Brain microvascular endothelial cell (primary cell): ENCODE data around the gene PDE4D.

Source experiments
- DNase-seq: peaks from one replicate; pipeline ENCODE4 v3.0.0-alpha.2; 2020
- H3K27ac ChIP-seq: fragments of 250-450 bp; sonication (Bioruptor Pico); 2 replicates; pipeline ENCODE4 v1.5.1; 2020; ENCODE audit warnings: mild to moderate bottlenecking, moderate library complexity
- H3K27me3 ChIP-seq: fragments of 250-450 bp; sonication (Bioruptor Pico); replicated peaks from 2 replicates; pipeline ENCODE4 v1.5.1; 2020; ENCODE audit warnings: mild to moderate bottlenecking
- H3K36me3 ChIP-seq: fragments of 250-450 bp; sonication (Bioruptor Pico); replicated peaks from 2 replicates; pipeline ENCODE4 v1.5.1; 2020; ENCODE audit warnings: mild to moderate bottlenecking
- H3K4me3 ChIP-seq: 2 replicates; pipeline ENCODE4 v1.5.1; 2011; ENCODE audit warnings: low read depth, mild to moderate bottlenecking, control low read depth, low read length, moderate library complexity
- in situ Hi-C: cut with HindIII; loops from 2 replicates; pipeline ENCODE4 v1.10.0; 2017; ENCODE audit warnings: low sequenced_read_pairs, low pct_ligation_motif_present
- TF ChIP-seq, protein P1 (sequence below): IDR thresholded peaks from 2 replicates; pipeline ENCODE4 v1.5.1; 2011; ENCODE audit warnings: low read depth, mild to moderate bottlenecking, moderate library complexity, low read length, control low read depth, inconsistent platforms; ENCODE audit errors: missing control alignments

Gene PDE4D

DNA sequence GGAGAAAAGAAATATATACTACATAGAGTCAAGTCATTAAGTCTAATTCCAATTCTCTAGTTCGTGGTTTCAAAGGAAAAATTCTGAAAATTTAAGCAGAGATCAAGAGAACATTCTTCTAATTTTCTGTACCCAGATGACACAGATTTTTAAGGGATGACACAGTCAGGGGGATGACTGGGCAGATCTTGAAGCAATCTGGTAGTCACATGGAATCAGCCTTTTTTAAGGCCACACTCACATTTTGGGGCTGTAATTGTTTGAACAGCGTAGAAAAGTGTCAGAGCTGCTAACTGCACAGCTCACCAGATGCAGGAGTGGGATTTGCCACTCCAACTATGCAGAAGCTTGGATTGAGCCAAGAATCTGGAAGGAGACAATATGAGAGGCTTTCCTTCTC, 20.4 kb downstream of the PDE4D start:
- DNase-seq = peak; percentile 75
- Histone ChIP-seq H3K36me3 (no peaks in the 10 kb centered on the region), H3K4me3 (no peak overlapping the region), H3K27ac (peak overlapping the region; percentile 50), H3K27me3 (no peaks in the 10 kb centered on the region)
- in situ Hi-C loops = no loop called here
- TF ChIP-seq, protein P1, sequence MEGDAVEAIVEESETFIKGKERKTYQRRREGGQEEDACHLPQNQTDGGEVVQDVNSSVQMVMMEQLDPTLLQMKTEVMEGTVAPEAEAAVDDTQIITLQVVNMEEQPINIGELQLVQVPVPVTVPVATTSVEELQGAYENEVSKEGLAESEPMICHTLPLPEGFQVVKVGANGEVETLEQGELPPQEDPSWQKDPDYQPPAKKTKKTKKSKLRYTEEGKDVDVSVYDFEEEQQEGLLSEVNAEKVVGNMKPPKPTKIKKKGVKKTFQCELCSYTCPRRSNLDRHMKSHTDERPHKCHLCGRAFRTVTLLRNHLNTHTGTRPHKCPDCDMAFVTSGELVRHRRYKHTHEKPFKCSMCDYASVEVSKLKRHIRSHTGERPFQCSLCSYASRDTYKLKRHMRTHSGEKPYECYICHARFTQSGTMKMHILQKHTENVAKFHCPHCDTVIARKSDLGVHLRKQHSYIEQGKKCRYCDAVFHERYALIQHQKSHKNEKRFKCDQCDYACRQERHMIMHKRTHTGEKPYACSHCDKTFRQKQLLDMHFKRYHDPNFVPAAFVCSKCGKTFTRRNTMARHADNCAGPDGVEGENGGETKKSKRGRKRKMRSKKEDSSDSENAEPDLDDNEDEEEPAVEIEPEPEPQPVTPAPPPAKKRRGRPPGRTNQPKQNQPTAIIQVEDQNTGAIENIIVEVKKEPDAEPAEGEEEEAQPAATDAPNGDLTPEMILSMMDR = no peak

DNA sequence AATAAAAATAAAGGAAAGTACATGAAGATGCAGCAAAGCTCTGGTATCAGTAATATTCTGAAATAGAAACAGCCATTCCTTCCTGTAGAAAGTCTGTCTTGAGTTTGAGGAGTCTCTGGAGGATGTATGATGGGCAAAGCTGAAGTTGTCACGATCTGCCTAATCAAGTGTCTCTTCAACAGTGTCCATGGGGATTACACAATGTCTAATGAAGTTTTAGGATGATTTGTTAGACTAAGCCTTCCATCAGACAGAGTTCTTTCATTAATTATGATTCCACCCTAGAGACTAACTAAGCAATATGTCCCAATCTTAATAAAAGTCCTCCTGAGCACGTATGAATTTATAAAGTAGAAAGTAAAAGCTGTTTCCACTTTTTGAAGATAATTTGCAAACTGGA, 26.9 kb downstream of the PDE4D start:
- TF ChIP-seq, protein P1 = no peak
- Histone ChIP-seq H3K27ac (no peak overlapping the region), H3K27me3 (no peaks in the 10 kb centered on the region), H3K4me3 (no peak overlapping the region), H3K36me3 (no peaks in the 10 kb centered on the region)
- in situ Hi-C loops = no loop called here
- no peak for DNase-seq

DNA sequence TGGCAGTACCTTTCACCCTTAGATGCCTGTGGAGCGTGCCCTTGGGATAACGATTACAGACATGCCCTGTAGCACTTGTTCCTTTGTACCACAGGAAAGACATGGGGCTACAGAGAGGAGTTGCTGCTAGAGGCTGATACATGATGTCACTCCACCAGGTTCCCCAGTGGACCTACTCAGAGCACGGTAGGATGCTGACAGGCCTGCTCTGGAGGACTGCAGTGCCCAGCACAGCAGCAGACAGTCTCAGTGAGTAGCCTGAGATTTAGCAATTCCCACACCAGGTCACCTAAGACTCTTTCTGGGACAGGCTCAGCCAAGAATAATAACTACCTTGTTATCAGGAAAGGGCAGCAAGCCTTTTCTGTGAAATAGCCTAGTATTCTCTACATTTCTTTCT, 28.8 kb downstream of the PDE4D start:
- in situ Hi-C loops = no loop called here
- Histone ChIP-seq H3K27me3 (no peaks in the 10 kb centered on the region), H3K36me3 (no peaks in the 10 kb centered on the region), H3K4me3 (no peak overlapping the region), H3K27ac (no peak overlapping the region)
- TF ChIP-seq, protein P1 = no peak
- DNase-seq = no peak

DNA sequence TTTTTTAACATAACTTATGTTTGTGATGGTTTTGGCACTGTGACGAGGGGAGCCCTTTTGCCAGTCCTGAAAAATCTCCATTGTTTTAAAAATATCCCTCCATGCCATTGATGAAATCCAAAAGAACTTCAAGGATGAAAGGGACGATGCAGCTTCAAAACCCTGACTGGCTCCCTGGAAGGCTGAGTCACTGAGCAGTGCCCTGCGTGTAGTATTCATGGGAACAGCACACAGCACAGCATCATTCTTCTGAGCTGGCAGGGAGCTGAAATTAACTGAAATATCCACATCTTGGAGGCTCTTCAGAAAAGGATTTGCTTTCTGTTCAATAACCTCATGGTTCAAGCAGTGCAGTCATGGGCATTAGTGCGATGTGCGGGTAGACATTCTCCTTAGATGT, 29.7 kb downstream of the PDE4D start:
- peak; percentile 52 for DNase-seq
- TF ChIP-seq, protein P1 = no peak
- Histone ChIP-seq H3K36me3 (no peaks in the 10 kb centered on the region), H3K27me3 (no peaks in the 10 kb centered on the region), H3K27ac (no peak overlapping the region), H3K4me3 (no peak overlapping the region)
- in situ Hi-C loops = no loop called here

DNA sequence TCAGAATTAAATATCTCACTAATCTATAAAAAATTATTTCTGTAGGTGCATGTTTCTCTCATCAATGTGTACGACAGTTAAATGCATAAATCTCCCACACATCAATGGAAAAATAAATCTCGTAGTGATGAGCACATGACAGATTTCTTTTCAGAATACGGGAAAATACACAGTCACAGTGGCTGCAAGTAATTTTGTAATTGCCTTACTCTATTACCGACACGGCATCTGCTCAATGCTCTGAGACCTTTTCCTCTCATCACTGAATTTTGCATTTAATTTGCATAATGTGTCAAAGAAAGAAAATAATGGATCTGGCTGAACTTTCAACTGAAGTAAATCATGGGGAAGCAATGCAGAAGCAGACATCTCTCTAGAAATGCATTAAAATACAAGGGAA, 37.2 kb downstream of the PDE4D start:
- Histone ChIP-seq H3K27me3 (no peaks in the 10 kb centered on the region), H3K4me3 (no peak overlapping the region), H3K36me3 (no peaks in the 10 kb centered on the region), H3K27ac (no peak overlapping the region)
- in situ Hi-C loops = no loop called here
- TF ChIP-seq, protein P1 = no peak
- DNase-seq = no peak

DNA sequence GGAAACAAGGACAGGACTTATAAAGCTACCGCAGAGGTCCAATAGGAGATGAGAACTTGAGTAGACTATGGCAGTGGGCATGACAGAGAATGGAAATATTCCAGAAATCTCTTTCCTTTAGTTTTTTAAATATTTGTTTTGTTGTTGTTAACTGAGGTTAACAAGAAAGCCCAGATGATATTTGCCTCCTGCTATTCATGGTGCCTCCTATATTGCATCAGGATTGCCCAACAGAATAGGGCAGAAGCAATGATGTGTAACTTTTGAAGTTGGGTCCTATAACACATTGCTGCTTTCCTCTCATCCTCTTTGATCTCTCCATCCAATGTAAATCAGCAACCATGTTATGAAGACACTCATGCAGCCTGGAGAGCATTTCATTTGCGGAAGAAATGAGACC, 42.8 kb downstream of the PDE4D start:
- Histone ChIP-seq H3K4me3 (no peak overlapping the region), H3K36me3 (no peaks in the 10 kb centered on the region), H3K27ac (no peak overlapping the region), H3K27me3 (no peaks in the 10 kb centered on the region)
- no peak for DNase-seq
- in situ Hi-C loops = no loop called here
- TF ChIP-seq, protein P1 = no peak
